Immature natural killer cell (primary cell): ENCODE measurements around the gene SUGCT. TPM values are rescaled to one million over a fixed set of nuclear protein-coding genes. Genes with fewer than 3 reads are reported as not detected.

Experiments
- DNase-seq, 3 donors: peaks; one replicate each; pipeline ENCODE4 v3.0.0; 2022; ENCODE audit warnings: mixed read lengths in 1 of 3
- H3K27ac Mint-ChIP-seq, 6 donors: one replicate each; pipeline ENCODE4 v1.8.0; 2020; ENCODE audit warnings: mixed read lengths in 6 of 6, mild to moderate bottlenecking in 5 of 6, inconsistent platforms in 4 of 6, moderate library complexity in 3 of 6
- H3K27me3 Mint-ChIP-seq, 3 donors: one replicate each; pipeline ENCODE4 v1.8.0; 2020 to 2021; ENCODE audit warnings: low read depth in 3 of 3, mild to moderate bottlenecking in 3 of 3, mixed read lengths in 3 of 3, moderate library complexity in 3 of 3, inconsistent platforms in 1 of 3
- H3K36me3 Mint-ChIP-seq, 3 donors: one replicate each; pipeline ENCODE4 v1.8.0; 2020; ENCODE audit warnings: mixed read lengths in 3 of 3, inconsistent platforms in 2 of 3, mild to moderate bottlenecking in 2 of 3
- H3K4me1 Mint-ChIP-seq, 2 donors: one replicate each; pipeline ENCODE4 v1.8.0; 2020; ENCODE audit warnings: inconsistent platforms in 2 of 2, mild to moderate bottlenecking in 2 of 2, mixed read lengths in 2 of 2, moderate library complexity in 1 of 2
- H3K4me3 Mint-ChIP-seq, 5 donors: one replicate each; pipeline ENCODE4 v1.8.0; 2020; ENCODE audit warnings: mild to moderate bottlenecking in 5 of 5, mixed read lengths in 5 of 5, inconsistent platforms in 3 of 5, moderate library complexity in 3 of 5
- H3K9me3 Mint-ChIP-seq, 6 donors: one replicate each; pipeline ENCODE4 v1.8.0; 2020; ENCODE audit warnings: mild to moderate bottlenecking in 6 of 6, mixed read lengths in 6 of 6, inconsistent platforms in 4 of 6, moderate library complexity in 3 of 6
- polyA plus RNA-seq, 3 donors: library from polyadenylated mRNA; unstranded; fragments of 300-500 nt; fragmentation: Illumina TruSeq; gene quantifications; one replicate each; pipeline ENCODE4 v1.2.3, GENCODE V29; 2021

SUGCT gene
- polyA plus RNA-seq, 3 donors from 2014 or later = 0.28 TPM; not detected in 2

DNA sequence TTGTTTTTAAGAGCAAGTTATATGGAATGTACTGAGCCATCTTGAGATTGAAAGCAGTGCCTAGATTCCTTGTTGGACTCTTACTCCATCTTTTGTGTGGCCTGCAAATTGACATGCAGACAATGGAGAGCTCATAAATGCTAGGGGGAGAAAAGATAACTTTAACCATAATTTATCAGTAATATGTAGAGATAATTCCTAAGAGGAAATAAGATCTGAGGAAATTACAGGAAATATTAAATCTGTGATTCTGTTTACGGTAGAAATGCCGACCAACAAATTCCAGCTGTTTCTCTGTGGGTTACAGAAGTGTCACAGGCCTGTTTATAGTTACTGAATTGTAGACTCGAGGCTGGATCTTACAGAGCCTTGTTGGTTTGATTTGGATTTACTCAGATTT lies 348.0 kb downstream of the SUGCT start:
- Mint-ChIP-seq H3K4me3 (no peak overlapping the region), H3K27ac (no peak overlapping the region), H3K27me3 (peaks cover 0 to 3% (median 1%) of the 10 kb centered on the region in 3 donors), H3K36me3 (no peaks in the 10 kb centered on the region), H3K4me1 (no peaks in the 10 kb centered on the region), H3K9me3 (peaks cover 0 to 5% (median 0%) of the 10 kb centered on the region in 6 donors)
- DNase-seq = no peak

DNA sequence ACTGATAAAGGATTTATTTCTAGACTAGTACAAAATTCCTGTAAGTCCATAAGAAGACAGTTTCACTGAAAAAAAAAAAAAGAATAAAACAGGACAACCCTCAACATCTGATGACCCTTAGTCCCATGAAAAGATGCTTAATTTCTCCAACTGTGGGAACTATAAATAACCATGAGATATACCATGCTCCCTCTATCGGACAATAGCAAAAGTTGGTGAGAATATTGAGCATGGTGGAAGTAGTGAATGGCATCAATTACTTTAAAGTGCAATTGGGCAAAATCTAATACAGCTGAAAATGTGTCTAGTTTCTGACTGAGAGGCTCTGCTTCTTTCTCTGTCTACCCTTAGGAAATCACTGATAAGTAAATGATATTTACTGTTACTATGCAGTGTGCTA lies 348.8 kb downstream of the SUGCT start:
- H3K27ac Mint-ChIP-seq = no peak overlapping the region
- no peak for DNase-seq
- H3K4me1 Mint-ChIP-seq = no peaks in the 10 kb centered on the region
- peaks cover 0 to 3% (median 1%) of the 10 kb centered on the region in 3 donors for H3K27me3 Mint-ChIP-seq
- H3K36me3 Mint-ChIP-seq = no peaks in the 10 kb centered on the region
- H3K9me3 Mint-ChIP-seq = peaks cover 0 to 8% (median 2%) of the 10 kb centered on the region in 6 donors
- no peak overlapping the region for H3K4me3 Mint-ChIP-seq

DNA sequence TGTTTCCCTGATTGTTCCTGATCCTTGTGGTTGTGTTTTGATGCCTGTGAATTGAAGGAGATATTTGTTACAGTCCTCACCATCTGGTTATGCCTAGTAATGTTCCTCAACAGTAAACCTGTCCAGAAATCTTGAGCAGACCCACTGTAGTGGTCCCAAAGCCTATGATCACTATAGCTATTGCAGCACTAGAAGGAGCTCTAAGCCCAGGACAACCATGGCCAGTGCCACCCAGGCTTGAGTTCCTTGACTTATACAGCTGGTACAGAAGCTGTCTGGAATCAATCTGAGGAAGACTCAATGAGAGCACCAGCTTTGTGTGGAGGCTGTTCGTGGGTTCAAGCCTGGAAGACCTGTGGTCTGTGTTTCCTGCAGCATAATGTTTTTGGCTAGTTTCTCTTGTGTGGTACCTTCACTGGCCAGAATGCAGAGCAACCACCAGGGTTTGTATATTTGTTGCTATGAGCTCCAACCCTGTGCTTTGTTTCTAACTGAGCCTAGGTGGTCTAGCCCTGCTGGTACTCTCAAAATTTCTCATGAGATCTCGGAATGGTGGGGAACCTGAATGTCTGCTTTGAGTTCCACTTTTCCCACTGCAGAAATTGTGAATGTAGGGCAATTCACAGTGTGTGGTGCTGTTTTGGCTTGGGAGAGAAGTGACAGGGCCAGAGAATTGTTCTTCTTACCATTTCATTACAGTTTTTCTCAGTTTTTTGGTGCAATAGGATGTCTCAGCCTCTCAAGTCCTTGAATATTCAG lies 355.2 kb downstream of the SUGCT start:
- Mint-ChIP-seq H3K36me3 (no peaks in the 10 kb centered on the region), H3K27ac (no peak overlapping the region), H3K4me1 (no peaks in the 10 kb centered on the region), H3K4me3 (no peak overlapping the region), H3K9me3 (peaks cover 0 to 24% (median 6%) of the 10 kb centered on the region in 6 donors), H3K27me3 (peaks cover 0 to 3% (median 0%) of the 10 kb centered on the region in 3 donors)
- DNase-seq = no peak

DNA sequence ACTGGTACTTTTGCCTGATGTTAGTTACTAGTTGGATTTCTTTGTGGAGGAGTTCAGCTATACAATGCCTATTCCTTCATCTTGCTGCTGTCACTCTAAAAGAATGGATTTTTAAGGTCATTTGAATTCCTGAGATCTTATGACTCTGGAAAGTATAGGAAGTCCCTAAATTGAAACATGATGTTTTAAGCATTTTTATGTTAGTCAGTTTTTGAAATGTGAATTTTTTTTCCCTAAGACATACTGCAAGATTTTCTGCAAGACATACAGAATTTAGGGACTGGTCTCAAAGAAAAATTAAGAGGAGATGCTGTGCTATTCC lies 355.8 kb downstream of the SUGCT start:
- H3K27ac Mint-ChIP-seq = no peak overlapping the region
- peaks cover 0 to 3% (median 0%) of the 10 kb centered on the region in 3 donors for H3K27me3 Mint-ChIP-seq
- no peak overlapping the region for H3K4me3 Mint-ChIP-seq
- no peak for DNase-seq
- H3K4me1 Mint-ChIP-seq = no peaks in the 10 kb centered on the region
- H3K9me3 Mint-ChIP-seq = peaks cover 0 to 24% (median 6%) of the 10 kb centered on the region in 6 donors
- no peaks in the 10 kb centered on the region for H3K36me3 Mint-ChIP-seq

DNA sequence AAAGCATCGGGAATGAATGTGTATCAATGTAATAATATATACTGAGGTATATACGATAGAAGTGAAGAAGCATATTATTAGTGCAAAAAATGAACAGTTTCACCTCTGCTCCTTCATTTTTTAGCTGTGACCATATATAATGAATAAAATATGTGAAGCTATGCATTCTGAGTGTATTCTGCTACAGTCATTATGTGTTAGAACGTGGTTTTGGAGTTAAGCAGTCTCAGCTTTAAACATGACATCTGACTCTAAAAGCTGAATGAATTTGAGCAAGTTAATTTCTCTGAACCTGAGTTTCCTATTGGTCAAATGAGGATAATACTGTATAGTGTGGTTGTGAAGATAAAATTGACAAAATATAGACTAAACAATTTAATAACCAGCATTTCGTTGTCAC lies 358.1 kb downstream of the SUGCT start:
- no peak overlapping the region for H3K27ac Mint-ChIP-seq
- H3K36me3 Mint-ChIP-seq = no peaks in the 10 kb centered on the region
- H3K4me3 Mint-ChIP-seq = no peak overlapping the region
- H3K27me3 Mint-ChIP-seq = no peaks in the 10 kb centered on the region
- H3K9me3 Mint-ChIP-seq = peaks cover 0 to 24% (median 5%) of the 10 kb centered on the region in 6 donors
- H3K4me1 Mint-ChIP-seq = no peaks in the 10 kb centered on the region
- DNase-seq = no peak

DNA sequence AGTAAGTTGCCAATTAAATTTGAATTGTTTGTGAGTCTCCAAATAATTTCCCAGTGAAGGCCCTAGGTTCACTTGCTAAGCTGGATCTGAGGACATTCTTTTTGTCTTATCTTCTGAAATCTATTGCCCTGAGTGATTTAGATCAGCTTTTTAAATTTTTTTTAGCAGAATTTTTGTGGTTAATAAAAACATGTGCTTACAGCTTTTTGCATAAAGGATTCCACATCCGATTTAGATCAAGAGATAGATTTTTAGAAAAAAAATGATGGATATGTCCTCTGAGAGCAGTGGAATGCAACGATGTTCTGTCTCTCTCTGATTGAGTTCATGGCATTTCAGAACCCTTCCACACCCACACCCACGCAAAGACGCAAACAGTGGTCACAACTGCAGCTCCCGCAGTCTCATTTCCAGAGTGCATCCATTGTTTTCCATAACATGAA lies 358.8 kb downstream of the SUGCT start:
- Mint-ChIP-seq H3K27me3 (no peaks in the 10 kb centered on the region), H3K4me1 (no peaks in the 10 kb centered on the region), H3K9me3 (peaks cover 0 to 22% (median 5%) of the 10 kb centered on the region in 6 donors), H3K27ac (no peak overlapping the region), H3K4me3 (no peak overlapping the region), H3K36me3 (no peaks in the 10 kb centered on the region)
- DNase-seq = no peak

DNA sequence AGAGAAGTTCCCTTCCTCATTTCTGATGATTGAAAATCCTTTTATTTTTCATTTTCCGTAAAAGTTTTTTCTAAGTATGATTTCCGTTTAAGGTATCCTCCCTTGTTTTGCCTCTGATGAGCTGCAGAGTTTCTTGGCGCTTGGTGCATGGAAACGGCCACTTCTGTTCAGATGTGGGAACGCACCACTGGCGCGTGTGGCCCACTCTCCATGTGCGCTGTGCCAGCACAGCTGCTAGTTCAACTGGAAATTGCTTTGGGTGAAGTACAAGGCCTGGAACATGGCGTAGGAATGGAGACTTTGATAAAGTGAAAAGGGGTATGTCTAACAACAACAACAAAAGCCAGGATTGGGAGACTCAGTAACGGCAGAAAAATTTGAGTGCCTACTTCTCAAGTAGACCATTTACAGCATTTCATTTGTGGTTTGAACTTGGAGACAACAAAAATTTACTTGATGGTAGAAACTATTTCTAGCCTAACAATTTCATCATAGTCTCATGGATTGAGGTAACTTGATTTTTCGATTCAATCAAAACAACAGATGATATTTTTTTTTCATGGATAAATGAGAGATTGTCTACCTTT lies 364.2 kb downstream of the SUGCT start:
- Mint-ChIP-seq H3K27me3 (peaks cover 0 to 2% (median 0%) of the 10 kb centered on the region in 3 donors), H3K27ac (no peak overlapping the region), H3K4me3 (no peak overlapping the region), H3K9me3 (peaks cover 0 to 3% (median 0%) of the 10 kb centered on the region in 6 donors), H3K4me1 (no peaks in the 10 kb centered on the region), H3K36me3 (no peaks in the 10 kb centered on the region)
- no peak for DNase-seq

DNA sequence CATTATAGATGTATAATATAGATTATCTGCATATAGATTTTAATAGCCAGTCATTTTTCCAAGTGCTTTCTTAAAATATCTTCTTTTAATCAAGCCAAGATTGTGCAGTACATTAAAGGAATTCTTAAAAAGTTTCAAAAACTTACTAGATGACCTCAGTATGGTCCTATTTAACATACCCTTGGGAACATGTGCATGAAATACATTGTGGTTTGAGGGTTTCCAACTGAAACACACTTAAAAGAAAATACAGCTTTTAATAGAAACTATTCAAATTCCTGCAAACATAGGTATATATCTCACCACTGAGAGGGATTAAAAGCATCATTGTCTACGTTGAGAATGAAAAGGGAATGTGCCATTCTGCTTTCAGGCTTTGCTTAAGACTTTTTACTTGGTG lies 364.9 kb downstream of the SUGCT start:
- Mint-ChIP-seq H3K9me3 (peaks cover 0 to 3% (median 0%) of the 10 kb centered on the region in 6 donors), H3K27me3 (peaks cover 0 to 2% (median 0%) of the 10 kb centered on the region in 3 donors), H3K36me3 (no peaks in the 10 kb centered on the region), H3K4me1 (no peaks in the 10 kb centered on the region), H3K4me3 (no peak overlapping the region), H3K27ac (no peak overlapping the region)
- DNase-seq = no peak

DNA sequence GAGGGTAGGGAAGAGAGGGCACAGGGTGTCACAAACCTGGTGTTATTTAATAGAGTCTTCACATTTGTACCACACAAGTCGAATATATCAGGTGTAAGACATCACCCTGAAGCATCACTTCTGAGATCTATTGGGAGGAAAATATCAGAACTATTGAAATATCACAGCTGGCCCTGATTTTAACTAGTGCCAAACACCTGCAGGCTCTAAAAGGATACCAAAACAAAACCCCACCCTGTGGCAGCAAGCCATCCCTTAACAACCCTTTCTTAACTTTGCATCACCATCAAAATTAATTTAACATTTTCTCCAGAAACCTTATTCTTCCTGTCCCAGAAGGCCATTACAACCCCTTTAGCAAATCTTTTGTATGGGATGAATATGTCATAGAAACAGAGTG lies 365.4 kb downstream of the SUGCT start:
- Mint-ChIP-seq H3K36me3 (no peaks in the 10 kb centered on the region), H3K27me3 (peaks cover 0 to 2% (median 0%) of the 10 kb centered on the region in 3 donors), H3K4me3 (no peak overlapping the region), H3K27ac (no peak overlapping the region), H3K9me3 (peaks cover 0 to 3% (median 0%) of the 10 kb centered on the region in 6 donors), H3K4me1 (no peaks in the 10 kb centered on the region)
- no peak for DNase-seq

DNA sequence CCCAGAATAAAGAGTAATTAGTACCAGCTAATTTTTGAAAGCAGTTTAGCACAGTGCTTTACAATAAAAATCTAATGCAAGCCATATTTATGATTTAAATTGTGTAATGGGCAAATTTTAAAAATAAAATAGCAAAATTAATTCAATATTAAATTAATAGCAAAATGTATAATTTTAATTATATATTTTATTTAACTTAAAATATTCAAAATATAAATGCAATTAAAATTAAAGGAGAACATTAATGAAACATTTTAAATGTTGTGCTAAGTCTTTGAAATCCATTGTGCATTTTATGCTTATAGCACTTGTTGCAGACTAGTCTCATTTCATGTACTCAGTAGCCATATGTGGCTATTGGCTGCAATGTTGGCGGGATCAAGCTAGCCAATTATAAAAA lies 367.6 kb downstream of the SUGCT start:
- Mint-ChIP-seq H3K4me3 (no peak overlapping the region), H3K27ac (no peak overlapping the region), H3K27me3 (peaks cover 0 to 2% (median 1%) of the 10 kb centered on the region in 3 donors), H3K4me1 (no peaks in the 10 kb centered on the region), H3K9me3 (peaks cover 0 to 14% (median under 1%) of the 10 kb centered on the region in 6 donors), H3K36me3 (peaks cover 0 to 7% (median 0%) of the 10 kb centered on the region in 3 donors)
- DNase-seq = no peak

DNA sequence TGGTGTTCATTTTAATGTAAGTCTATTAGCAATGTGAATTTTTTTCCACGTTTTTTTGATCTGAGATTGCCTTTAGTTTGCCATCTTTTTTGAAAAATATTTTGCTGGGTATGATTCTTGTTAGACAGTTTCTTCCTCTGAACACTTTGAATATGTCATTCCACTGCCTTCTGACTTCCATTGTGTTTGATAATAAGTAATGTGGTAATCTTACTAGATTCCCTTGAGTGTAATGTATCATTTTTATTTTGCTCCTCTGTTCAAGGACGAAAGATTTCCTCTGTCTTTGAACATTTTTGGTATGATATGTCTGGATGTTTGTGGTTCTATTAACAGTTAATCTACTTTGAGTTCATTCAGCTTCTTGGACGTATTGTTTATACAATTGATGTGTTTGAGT lies 371.4 kb downstream of the SUGCT start:
- peaks cover 0 to 2% (median 0%) of the 10 kb centered on the region in 3 donors for H3K27me3 Mint-ChIP-seq
- H3K4me3 Mint-ChIP-seq = no peak overlapping the region
- no peak for DNase-seq
- peaks cover 0 to 8% (median 0%) of the 10 kb centered on the region in 3 donors for H3K36me3 Mint-ChIP-seq
- no peaks in the 10 kb centered on the region for H3K4me1 Mint-ChIP-seq
- no peak overlapping the region for H3K27ac Mint-ChIP-seq
- H3K9me3 Mint-ChIP-seq = peaks cover 0 to 19% (median 2%) of the 10 kb centered on the region in 6 donors

DNA sequence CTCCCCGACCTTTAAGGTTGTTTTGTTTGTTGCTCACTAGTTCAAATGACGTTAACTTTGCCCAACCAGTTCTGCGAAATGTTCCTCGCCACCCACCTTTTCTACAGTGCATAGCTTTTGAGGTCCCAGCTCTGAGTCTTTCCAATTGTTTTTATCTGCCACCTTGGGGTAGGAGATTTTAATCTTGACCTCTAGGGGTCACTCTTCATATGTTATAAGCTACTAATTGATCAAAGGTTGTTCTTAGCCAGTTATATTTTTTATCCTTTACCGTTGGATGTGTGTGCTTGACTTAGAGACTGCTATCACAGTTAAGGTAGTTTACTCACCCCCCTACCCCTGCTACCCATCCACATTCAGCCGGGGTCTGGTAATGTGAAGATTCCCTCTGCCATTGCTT lies 372.4 kb downstream of the SUGCT start:
- peaks cover 0 to 8% (median 0%) of the 10 kb centered on the region in 3 donors for H3K36me3 Mint-ChIP-seq
- H3K4me3 Mint-ChIP-seq = no peak overlapping the region
- no peaks in the 10 kb centered on the region for H3K4me1 Mint-ChIP-seq
- H3K27ac Mint-ChIP-seq = no peak overlapping the region
- peaks cover 0 to 19% (median 2%) of the 10 kb centered on the region in 6 donors for H3K9me3 Mint-ChIP-seq
- DNase-seq = no peak
- H3K27me3 Mint-ChIP-seq = peaks cover 0 to 2% (median 0%) of the 10 kb centered on the region in 3 donors

DNA sequence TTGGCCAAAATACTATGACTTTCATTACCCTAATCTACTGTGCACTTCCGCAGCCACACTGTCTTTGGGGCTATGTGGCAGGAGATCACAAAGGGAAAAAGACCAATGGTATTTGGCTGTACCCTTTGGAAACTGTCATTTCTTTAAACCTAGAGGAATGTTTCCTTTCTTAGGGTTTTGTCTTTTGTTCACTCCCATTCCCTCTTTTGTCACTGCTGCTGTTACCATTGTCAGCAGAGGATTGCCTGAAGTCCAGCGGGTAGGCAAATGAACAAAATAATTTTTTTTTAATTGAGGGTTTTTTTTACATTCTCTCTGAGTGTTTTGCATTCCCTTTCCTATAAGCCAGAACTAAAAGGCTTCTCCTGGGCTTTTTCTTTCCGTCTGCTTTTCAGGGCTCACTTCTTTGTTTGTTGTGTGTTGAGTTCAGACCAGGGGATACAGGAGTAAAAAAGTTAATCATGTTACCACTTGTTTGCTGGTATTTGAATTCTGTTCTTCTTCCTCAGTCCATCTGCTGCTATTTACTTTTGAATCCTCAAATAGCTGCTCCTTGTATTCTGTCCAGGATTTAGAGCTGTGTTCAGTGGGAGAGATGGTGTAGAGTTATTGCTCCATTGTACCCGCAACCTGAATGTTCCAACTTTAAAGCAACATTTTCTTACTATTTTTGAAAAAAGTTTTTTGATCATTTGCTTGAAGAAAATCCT lies 374.6 kb downstream of the SUGCT start:
- Mint-ChIP-seq H3K9me3 (peaks cover 0 to 19% (median 2%) of the 10 kb centered on the region in 6 donors), H3K27me3 (peaks cover 0 to 2% (median 0%) of the 10 kb centered on the region in 3 donors), H3K4me1 (no peaks in the 10 kb centered on the region), H3K36me3 (peaks cover 0 to 8% (median 0%) of the 10 kb centered on the region in 3 donors), H3K27ac (no peak overlapping the region), H3K4me3 (no peak overlapping the region)
- no peak for DNase-seq

DNA sequence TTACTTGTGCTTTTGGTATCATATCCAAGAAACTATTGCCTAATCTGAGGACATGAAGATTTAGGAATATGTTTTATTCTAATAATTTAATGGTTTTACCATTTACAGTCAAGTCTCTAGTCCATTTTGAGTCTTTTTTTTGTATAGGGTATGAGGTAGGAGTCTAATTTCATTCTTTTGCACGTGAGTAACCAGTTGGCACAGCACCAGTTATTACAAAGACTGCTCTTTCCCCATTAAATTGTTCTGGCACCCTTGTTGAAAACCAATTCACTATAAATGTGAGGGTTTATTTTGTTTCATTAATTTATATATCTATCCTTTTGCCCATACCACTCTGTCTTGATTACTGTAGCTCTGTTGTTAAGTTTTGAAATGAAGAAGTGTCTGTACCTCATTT lies 381.6 kb downstream of the SUGCT start:
- peaks cover 5 to 16% of the 10 kb centered on the region in 2 donors for H3K4me1 Mint-ChIP-seq
- no peak overlapping the region for H3K4me3 Mint-ChIP-seq
- peaks cover 0 to 5% (median 0%) of the 10 kb centered on the region in 6 donors for H3K9me3 Mint-ChIP-seq
- no peaks in the 10 kb centered on the region for H3K36me3 Mint-ChIP-seq
- H3K27me3 Mint-ChIP-seq = no peaks in the 10 kb centered on the region
- no peak overlapping the region for H3K27ac Mint-ChIP-seq
- DNase-seq = no peak
